GM18870 (cell line): ENCODE measurements around the gene GTSE1.
"Not testable (repeated sequence)": the region's sequence is repeated elsewhere in the genome, so short reads cannot be mapped to it uniquely, and the experiment has no call there.

ENCODE experiments used
- ATAC-seq: cut with Tn5 transposase; IDR thresholded peaks from one replicate; pipeline ENCODE4 v1.9.1; 2021; ENCODE audit warnings: moderate library complexity; ENCODE audit not compliant: unreplicated experiment

Gene GTSE1, protein sequence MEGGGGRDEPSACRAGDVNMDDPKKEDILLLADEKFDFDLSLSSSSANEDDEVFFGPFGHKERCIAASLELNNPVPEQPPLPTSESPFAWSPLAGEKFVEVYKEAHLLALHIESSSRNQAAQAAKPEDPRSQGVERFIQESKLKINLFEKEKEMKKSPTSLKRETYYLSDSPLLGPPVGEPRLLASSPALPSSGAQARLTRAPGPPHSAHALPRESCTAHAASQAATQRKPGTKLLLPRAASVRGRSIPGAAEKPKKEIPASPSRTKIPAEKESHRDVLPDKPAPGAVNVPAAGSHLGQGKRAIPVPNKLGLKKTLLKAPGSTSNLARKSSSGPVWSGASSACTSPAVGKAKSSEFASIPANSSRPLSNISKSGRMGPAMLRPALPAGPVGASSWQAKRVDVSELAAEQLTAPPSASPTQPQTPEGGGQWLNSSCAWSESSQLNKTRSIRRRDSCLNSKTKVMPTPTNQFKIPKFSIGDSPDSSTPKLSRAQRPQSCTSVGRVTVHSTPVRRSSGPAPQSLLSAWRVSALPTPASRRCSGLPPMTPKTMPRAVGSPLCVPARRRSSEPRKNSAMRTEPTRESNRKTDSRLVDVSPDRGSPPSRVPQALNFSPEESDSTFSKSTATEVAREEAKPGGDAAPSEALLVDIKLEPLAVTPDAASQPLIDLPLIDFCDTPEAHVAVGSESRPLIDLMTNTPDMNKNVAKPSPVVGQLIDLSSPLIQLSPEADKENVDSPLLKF

DNA sequence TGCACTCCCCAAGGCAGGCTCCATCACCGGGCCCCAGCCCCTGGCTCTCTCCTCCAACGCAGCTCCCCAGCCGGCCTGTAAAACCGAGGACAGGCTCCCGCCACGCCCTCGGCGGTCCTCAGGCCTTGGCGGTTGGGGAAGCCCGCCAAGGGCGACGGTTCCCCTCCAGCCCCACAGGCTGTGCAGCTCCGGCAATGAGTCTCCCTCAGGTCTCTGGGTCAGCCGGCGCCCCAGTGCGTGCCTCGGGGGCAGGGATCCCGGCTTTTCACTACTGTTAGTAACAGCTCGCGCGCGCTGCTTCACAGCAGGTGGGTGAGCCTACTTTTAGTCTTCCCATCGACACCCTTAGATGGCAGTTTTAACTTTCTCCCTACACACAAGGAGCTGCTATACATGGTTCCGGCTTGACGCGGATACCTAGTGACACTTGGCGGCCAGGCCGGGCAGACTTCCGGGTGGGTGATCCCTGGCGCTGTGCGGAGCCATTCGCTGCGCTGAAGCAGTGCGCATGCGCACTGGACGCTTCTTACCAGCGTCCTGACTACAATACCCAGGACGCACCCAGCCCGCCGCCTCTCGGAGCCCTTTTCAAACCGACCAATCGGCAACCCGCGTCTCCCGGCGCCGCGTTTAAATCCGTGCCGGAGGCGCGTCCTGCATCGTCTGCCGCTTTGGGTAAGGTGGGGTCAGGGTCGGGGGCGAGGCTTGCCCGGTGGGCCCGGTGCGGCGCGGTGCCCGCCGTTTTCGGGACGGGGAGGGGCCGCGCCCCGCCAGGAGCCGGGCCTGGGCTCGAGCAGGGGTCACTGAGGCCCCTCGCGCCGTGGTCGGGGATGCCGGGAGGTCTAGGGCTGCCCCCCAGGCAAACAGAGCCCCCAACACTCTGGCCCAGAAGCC, at the start of gene GTSE1:
TSS of gene GTSE1 (plus strand) at position 614 of the 894 bp plus-strand sequence. CDS start 531 bp downstream, outside the sequence.
- peak; percentile 75 for ATAC-seq

DNA sequence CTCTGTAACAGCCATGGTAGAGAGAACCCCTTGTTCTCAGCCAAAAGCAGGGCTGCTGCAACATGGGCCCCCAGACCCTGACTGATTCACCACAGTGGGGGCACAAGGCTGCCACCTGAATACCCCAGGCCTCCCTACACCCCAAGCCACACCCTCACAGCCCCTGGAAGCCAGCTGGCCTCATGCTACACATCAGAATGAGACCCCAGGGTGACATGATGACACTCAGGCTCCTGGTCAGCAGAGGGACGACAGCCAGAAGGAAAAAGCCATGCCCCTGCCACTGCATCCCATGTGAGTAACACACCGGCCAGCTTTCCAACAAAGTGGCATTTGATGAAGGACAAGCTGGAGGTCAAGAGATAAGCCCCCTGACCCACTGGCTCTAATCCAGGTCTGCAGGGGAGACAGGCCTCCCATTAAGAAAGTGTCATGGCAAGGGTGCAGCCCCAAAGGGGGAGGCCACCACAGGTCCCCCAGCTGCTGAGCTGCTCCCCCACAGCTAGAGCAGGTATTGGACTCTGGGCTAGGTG, 49.2 kb upstream of the GTSE1 start:
- no peak for ATAC-seq

DNA sequence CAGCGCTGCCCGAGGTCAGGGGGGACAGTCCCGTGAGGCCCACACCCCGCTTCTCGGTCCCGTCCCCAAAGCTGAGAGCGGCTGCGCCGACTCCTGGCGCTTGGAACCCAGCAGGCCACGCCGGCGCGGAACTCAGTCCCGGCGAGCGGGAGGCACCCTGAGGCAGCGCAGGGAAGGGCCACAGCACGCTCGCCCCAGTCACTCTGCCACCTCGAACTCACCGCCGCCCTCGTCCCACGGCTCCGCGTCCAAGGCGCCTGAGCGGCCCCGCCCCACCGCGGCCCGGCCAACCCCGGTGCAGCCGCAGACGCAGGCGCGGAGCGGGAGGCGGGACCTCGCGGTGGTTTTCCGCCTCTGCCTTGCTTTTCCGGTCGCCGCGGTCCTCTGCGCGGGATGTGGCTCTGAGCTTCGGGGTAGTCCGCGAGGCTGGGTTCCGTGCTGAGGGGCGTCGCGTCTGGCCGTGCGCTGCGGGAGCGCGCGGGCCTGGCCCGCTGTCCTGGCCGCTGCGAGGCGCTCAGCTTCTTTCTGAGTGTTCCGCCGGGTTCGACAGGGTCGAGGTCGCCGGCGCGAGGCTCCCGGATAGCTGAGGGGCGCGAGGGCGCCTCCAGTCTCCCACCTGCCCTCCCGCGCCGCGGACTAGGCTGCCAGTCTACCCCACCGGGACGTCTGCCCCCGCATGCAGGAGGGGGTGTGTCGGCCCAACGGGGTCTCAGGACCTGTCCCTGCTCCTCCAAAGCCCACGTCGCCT, 46.5 kb upstream of the GTSE1 start, which contains the start of gene CDPF1:
TSS of gene CDPF1 (minus strand) at position 259 of the 748 bp plus-strand sequence. CDS start 2,009 bp downstream, outside the sequence.
- peak; percentile 54 for ATAC-seq

DNA sequence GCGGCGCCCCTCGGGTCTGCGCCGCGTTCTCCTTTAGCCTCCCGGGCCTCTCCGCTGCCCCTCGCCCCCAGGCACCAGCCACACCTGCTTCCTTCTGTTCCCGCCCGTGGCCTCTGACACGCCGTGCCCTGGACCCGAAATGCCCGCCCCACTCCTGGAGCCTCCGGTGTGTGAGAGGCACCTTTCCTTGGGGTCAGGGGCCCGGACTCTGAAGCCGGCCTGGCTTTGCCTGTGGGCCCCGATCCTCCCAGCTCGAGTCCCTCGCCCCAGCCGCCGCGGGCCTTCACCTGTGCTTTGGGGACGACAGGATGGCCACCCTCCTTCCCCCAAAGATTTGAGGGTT, 45.9 kb upstream of the GTSE1 start:
- no peak for ATAC-seq

DNA sequence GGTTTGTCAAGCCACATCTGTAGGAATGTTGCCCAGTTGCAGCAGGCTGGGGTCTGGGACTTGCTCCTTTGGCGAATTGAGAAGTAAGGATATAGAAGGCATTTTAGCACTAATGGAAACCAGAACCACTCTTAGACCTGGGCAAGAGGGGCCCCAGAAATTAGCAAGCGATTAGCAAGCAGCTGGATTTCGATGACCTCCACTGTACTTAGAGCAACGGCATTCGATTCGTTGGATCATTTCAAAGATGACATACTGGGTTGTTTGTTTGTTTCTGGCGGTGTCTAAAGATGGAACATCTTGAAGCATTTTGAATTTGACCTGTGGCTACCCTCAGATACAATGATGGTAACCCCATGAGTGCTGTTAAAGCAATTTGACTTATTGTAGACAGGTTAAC, 45.4 kb upstream of the GTSE1 start:
- ATAC-seq: no peak

DNA sequence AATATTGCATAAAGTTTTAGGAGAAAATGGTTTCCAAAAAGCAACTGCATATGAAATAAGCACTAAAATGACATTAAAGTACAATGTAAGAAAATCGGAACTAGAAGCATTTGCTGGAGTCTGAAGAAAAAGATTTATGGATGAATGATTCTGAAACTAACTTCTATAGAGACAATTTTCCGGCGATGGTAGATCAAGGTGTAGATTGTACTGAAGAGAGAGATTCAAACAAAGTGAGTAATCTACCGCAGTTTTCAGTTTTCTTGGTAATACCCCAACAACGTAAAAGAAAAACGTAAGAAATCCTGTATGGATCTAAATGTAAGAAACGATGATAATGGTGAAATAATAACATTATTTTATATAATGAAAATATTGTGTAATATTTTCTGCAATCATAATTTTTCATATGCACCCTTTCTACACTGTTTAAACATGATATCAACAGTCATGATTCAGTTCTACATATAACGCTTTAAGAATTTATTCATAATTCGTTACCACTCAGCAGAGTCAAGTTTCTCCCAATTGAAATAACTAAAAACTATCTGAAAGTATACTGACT, 44.8 kb upstream of the GTSE1 start:
- ATAC-seq: no peak

DNA sequence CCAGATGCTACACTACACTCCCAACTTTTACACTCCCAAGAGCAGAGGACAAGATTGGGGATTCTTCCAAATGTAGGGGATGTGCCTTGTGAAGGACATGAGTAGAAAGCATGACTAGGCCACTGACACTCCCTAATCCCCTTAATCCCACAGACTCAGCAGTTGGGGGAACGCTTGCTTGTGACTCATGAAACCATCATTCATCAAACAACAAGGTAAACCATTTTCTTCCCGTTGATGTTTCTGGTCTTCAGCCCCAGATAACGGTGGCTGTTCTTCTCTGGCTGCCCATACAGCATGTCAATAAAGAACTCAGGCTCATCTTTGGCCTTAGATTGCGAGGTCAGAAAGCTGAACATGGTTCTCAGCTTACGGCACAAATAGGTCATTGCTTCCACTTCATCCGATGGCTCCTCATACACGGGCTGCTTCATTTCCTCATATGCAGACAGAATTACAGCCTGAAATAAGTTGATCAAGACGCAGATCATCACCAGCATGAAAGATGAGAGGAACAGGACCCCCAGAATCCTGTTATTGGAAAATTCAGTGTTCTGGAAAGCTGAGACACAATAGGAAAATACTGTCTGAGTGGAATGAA, 40.2 kb upstream of the GTSE1 start:
- no peak for ATAC-seq

DNA sequence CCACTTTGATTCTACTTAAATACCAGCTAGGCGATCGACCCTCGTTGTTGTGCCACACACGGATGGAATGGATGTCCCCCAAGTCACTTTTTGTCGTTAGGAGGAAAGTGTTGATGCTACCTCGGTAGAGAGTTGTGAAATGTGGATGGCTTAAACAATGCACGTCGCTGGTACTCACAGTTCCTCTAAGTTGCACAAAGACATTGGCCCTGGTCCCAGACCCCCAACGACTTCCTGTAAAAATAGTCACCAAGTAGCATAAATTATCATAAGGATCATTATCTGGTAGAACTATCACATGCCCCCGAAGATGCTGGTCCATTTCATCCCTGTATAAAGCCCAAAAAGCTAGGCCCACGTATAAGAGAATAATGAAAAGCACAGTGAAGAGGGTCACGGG, 37.3 kb upstream of the GTSE1 start:
- no peak for ATAC-seq

DNA sequence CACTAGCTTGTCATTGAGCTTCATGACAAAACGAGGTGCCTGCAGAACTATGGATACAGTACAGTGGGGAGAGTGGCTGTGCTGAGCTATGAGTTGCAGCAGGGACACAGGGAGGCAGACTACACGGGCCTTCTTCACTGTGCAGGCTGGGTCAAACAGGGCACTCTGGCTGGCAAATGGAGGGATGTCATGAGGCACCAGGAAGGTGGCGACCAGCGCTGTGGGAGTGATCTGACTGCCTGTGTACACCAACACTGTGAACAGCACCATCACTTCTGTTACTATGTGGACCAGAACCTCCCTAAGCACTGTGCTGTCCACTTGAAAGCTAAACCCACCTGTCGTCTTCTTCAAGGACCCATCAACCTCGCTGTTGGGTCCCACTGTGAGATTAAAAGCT, 36.6 kb upstream of the GTSE1 start:
- ATAC-seq: no peak

DNA sequence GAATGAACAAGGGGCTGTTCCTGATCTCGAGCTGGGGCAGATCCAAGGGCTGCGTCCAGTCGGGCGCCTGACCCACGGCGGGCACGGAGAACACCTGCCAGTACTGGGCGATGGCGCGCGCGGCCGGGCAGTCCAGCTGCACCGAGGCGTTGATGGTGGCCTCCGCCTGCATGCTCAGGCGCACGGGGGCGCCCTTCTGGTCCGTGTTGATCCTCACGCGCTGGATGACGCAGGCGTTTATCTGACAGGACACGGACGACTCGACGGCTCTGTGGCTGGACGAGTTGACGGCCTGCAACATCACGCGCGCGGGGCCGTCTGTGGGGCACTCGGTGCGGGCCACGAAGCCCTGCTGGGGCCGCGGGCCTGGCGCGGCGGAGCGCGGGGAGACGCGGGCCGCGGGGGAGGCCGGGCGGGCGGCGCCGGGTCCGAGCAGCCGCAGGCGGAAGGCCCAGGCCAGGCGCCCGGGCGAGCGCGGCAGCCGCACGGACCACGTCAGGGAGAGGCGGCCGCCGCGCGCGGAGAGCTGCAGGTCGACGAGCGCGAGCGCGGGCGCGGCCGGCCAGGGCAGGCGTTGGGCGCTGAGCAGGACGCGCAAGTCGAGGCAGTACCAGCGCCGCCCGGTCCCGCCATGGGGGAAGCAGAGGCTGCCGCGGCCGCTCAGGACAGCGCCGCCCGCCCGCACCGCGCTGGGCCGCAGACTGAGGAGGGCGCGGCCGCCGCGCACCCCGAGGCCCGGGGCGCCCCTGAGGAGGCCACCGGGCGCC, 34.0 kb upstream of the GTSE1 start:
- ATAC-seq: no peak

DNA sequence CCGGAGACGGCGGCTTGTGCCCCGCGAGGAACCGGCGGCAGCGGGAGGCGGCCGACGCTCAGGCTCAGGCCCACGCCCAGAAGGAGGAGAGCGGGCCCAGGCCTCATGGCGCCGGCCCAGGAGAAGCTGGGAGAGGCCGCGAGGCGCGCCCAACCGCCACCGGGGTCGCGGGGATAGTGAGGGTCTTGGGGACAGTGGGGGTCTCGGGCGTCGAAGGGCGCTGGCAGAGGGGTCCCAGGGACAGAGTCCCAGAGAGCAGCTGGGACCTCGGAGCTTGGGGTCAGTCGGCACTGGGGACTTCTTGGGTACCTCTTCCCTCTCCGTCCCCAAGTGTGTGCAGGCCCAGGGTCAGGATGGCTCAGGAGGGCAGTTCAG, 33.5 kb upstream of the GTSE1 start, which contains the start of gene PKDREJ:
TSS of gene PKDREJ (minus strand) at position 128 of the 375 bp plus-strand sequence. CDS start at position 107, 21 bp downstream.
- no peak for ATAC-seq

DNA sequence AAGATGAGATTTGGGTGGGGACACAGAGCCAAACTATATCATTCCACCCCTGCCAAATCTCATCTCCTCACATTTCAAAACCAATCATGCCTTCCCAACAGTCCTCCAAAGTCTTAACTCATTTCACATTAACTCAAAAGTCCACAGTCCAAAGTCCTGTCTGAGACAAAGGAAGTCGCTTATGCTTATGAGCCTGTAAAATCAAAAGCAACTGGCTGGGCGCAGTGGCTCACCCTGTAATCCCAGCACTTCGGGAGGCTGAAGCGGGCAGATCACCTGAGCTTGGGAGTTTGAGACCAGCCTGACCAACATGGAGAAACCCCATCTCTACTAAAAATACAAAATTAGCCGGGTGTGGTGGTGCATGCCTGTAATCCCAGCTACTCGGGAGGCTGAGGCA, 32.1 kb upstream of the GTSE1 start:
- not testable (repeated sequence) for ATAC-seq

DNA sequence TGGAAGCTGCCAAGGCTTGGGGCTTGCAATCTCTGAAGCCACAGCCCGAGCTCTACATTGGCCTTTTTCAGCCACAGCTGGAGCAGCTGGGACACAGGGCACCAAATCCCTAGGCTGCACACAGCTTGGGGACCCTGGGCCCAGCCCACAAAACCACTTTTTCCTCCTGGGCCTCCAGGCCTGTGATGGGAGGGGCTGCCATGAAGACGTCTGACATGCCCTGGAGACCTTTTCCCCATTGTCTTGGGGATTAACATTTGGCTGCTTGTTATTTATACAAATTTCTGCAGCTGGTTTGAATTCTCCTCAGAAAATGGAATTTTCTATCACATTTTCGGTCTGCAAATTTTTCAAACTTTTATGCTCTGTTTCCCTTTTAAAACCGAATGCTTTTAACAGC, 31.0 kb upstream of the GTSE1 start:
- not testable (repeated sequence) for ATAC-seq

DNA sequence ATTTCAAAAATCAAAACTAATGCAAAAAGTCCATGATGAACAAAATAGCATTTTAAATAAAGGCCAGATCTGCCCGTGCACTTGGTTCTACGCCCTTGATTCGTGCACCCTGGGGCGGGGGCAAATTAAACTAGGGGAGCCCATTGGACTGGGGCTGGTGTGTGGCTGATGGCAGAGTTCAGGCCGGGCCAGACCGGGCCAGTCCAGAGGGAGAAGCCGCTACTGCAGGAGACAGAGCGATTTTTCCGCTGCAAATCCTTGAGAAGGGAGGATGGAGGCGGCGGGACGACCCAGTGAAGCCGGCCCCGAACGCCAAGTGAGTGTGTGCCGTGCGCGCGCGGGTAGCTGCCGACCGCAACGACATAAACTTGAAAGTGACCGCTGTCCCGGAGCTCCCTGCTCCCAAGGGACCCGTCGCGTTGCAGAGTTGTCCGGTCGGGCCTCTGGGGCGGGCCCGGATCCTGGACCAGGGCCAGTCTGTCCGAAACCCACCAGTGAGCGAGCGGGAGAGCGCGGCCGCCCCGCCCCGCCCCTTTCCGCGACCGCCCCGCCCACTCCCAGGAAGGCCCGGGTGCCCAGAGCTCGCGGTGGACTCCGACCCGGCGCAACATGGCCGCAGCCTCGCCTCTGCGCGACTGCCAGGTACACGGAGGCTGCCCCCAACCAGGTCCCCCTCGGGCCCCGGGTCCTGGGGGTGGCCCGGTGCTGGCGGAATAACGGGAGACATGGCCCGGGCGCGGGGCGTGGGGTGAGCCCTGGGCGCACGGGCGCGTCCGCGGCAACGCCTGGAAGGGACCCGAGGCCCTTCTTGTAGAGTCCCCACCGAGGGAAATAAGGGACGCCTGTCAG, 29.0 kb upstream of the GTSE1 start, which contains the start of gene TTC38:
TSS of gene TTC38 (plus strand) at position 578 of the 849 bp plus-strand sequence. CDS start at position 610, 32 bp downstream.
- no peak for ATAC-seq

DNA sequence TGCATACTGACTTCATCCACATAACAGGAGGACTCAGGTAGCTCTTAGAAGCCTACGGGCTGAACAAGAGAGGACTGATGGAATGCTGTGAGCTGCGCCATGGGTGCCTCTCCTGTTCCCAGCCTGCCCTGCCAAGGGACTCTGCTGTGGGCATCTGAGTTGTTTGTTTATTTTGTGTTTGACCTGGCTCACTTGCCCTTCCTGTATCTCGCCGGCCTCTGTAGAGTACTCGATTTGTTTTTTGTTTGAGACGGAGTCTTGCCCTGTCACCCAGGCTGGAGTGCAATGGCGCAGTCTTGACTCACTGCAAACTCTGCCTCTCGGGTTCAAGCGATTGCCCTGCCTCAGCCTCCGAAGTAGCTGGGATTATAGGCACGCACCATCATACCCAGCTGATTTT, 27.1 kb upstream of the GTSE1 start:
- no peak for ATAC-seq

DNA sequence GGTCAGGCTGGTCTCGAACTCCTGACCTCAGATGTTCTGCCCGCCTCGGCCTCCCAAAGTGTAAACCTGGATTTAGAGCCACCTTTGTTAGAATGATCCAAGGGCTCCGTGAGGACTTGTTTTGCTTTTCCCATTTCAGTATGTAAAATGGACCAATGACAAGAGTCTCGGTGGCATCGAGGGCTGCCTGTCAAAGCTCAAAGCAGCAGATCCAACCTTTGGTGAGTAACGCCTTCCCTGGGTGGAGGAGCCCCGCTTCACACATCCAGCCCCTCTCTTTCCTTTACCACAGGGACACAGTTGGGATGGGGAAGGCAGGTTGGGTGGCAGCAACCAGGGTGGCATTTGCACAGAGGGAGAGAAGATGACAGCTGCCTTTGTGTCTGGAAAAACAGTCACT, 24.5 kb upstream of the GTSE1 start:
- ATAC-seq: no peak

DNA sequence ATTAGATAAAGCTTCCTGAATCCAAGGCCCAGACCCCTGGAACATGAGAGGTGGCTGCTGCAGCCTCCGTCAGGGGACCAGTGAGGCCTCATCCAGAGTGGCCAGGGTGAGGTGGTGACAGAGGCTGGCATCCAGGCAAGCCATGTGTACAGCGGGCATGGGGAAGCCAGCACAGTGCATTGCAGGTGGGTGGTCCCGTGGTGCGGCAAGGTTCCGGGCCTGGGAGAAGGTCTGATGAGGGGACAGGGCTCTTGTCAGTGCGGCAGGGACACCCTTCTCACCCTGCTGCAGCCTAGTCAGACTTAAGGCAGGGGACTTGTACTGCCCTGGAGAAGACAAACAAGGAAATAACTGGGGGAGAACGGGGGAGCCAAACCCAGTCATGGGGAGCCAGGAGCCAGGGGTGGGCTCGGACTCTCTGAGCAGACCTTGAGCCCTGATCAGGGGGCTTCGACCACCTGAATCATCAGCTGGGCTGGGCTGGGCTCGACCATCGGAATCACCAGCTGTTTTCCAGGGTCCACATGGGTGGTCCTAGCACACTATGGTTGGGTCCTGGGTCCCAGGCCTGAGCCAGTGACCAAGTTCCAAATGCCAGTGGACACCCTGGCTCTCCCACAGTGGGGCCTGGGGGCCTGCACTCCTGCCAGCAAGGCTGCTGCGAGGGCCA, 23.8 kb upstream of the GTSE1 start:
- no peak for ATAC-seq
